Activated naive CD4-positive, alpha-beta T cell (primary cell): ENCODE data around the gene MX2.
"Not testable (repeated sequence)": the region's sequence is repeated elsewhere in the genome, so short reads cannot be mapped to it uniquely, and the experiment has no call there.

Experiments used
- DNase-seq, 4 experiments: peaks; one replicate each; lab custom pipeline; 2025; lab: John Stamatoyannopoulos, UW

Gene MX2

DNA sequence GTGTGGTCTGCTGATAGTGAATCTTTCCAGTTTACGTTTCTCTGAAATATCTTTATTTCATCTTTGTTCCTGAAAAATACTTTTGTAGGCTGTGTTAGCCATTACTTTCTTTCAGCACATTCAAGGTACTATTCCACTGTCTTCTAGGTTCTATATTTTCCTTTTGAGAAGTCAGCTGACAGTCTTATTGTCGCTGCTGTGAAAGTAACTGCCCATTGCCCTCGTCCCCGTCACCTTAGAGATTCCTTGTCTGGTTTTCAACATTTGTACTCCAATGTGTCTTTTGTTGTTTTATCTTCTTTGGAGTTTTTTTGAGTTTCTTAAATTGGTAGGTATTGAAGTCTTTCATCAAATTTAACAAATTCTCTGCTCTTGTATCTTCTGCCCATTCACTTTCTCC lies 19.8 kb upstream of the MX2 start:
- DNase-seq = no peak

GRCh38 chr21:41344146-41344545 lies 17.7 kb upstream of the MX2 start:
- DNase-seq = no peak

DNA sequence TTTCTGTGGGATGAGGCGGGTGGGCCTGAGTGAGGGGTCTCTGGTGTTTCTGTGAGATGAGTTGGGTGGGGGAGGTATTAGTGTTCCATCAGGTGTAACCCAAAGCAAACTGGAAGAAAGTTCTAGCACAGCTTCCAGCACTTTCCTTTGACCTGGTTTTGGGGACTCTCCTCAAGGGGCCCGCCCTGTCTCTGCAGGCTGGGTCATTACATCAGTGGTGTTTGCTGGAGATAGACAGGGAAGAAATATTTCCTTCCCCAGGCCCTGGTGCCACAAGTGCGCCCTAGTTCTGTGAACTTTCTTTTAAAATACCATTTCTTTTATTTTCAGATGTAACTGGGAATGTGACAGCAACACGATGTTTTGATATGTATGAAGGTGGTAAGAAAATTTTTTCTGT lies 16.5 kb upstream of the MX2 start:
- DNase-seq = no peak

GRCh38 chr21:41345934-41346685 lies 15.7 kb upstream of the MX2 start:
- no peak for DNase-seq

GRCh38 chr21:41346758-41347157 lies 15.1 kb upstream of the MX2 start:
- DNase-seq = no peak

- no peak for DNase-seq
Observed at GRCh38 chr21:41348434-41348833, 13.4 kb upstream of the MX2 start.

GRCh38 chr21:41349126-41349525 lies 12.7 kb upstream of the MX2 start:
- no peak for DNase-seq

DNA sequence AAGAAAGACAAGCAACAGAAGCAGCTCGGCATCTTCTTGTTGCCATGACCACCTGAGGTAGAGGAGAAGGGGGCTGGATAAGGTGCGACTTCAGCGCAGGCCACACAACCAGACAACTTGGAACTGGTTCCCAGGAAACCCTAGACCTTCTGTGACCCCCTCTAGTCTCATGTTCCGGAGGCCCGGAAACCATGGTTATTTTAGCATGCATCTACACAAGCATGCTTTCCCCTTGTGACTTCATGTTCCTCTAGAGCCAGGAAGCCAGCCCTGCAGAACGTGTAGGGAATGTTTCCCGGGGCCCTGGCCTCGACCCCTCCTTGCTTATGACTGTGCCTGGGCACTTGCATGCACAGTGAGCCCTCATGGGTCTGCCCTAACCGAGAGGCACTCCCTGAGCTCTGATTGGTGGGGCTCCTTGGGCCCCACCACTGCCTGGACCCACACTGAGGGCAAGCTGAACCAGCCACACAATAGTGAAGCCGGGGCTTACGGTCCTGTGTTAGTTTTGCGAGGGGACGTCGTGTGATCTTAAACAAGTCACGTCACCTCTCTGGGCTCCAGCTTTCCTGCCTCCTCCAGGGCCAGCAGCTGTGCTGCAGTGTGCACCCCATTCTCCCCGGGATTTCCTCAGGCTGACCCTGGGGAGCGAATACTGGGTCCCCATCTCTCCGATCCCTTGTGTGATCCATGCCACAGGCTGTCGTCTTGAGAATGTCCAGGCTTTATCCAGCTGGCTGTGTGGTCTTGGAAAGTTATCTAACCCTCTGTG lies 12.0 kb upstream of the MX2 start:
- DNase-seq = no peak

DNA sequence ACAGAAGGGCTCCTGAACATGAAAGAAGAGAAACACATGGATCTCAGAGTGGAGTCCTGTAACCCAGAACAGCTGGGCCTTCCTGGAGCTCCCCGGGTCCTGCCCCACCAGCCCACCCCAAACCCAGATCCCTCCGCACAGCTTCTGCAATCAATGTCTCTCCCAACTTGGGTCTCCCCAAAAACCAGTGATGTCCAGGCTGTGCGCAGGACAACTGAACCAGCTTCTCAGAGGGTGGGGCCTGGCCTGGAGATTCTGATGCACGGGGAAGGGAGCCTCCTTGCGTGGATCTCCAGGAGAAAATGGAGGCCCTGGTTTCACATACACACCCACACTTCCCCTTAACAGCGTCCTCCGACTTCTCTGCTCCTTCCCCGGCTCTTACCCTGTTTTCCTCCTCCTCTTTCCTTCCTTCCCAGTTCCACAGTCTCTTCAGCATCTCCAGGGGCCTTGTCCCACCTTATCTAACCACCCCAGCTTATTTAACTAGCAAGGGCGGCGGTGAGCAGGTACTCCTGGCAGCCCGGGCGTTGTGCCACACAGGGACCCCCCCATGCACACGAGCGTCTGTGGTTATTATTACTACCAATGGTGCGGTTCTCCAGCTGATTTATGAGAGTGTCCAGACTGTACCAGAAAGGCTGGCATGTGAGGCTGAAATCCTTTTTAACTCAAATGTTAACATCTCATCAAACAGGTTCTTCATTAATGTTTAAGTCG lies 11.2 kb upstream of the MX2 start:
- no peak for DNase-seq

DNA sequence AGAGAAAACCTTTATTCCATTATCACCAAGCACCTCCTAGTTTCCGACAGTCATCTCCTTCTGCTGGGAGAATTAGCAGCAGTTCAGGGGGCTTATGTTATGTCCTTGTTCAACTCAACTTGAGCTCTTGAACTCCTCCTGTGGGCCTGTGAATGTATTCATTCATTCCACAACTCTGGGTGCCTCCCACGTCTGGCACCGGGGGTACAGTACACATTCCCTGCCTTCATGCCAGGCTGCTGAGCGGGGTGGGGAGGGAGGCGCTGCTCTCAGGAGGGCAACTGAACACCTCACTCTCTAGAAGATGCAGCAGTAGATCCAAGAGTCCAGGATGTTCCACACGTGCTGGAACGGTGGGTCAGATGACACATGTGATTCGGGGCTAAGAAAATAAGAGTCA lies 4.3 kb upstream of the MX2 start:
- no peak for DNase-seq

DNA sequence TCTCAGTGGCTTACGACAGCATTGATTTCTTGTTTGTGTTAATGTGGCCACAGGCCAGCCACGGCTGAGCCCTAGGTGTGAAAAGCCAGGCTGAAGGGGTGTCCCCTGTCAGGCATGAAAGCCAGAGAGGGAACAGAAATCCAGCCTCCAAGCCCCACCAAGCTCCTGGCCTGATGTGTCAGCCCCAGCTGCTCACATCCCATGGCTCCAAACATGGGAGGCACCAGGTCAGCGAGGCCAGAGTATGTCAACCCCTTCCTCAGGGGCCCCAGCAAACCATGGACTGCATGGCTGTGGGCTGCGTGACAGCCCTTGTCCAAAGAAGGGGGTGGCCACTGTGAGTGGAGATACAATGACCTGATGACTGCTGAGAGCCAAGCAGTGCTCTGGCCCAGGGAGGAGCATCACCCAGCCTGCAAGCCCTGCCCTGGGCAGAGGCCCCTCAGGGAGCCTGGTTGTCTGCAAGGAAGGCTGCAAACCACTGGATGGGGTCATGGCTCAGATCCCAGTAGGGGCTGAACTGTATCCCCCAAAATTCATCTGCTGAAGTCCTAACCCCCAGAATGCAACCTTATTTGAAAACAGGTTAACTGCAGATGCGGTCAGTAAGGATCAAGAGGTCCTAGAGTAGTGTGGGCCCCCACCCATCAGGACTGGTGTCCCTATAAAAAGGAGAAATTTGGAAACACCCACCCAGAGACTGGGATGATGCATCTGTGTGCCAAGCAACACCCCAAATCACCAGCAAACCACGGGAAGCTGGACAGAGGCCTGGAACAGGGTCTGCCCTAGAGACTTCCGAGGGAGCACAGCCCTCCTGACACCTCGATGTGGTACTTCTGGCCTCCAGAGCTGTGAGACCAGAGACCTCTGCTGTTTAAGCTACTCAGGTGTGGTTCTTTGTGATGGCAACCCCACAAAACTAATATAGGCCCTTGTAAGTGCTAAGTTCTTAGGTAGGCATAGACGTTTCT lies 3.3 kb upstream of the MX2 start:
- DNase-seq = no peak

- no peak for DNase-seq
Observed at GRCh38 chr21:41359286-41359685, 2.5 kb upstream of the MX2 start.

DNA sequence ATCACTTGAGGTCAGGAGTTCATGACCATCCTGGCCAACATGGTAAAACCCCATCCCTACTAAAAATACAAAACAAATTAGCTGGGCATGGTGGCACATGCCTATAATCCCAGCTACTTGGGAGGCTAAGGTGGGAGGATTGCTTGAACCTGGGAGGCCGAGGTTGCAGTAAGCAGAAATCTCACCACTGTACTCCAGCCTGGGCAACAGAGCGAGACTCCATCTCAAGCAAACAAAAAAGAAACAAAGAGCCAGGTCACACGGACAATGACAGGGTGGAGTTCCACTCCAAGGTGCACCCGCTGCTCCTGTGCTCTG lies 2.1 kb upstream of the MX2 start:
- DNase-seq = not testable (repeated sequence)

- no peak for DNase-seq
Observed at GRCh38 chr21:41360072-41360821, 1.6 kb upstream of the MX2 start.

- no peak for DNase-seq
Observed at GRCh38 chr21:41361053-41361785, 608 bp upstream of the MX2 start.

GRCh38 chr21:41362605-41363369 lies 960 bp downstream of the MX2 start:
- no peak for DNase-seq

DNA sequence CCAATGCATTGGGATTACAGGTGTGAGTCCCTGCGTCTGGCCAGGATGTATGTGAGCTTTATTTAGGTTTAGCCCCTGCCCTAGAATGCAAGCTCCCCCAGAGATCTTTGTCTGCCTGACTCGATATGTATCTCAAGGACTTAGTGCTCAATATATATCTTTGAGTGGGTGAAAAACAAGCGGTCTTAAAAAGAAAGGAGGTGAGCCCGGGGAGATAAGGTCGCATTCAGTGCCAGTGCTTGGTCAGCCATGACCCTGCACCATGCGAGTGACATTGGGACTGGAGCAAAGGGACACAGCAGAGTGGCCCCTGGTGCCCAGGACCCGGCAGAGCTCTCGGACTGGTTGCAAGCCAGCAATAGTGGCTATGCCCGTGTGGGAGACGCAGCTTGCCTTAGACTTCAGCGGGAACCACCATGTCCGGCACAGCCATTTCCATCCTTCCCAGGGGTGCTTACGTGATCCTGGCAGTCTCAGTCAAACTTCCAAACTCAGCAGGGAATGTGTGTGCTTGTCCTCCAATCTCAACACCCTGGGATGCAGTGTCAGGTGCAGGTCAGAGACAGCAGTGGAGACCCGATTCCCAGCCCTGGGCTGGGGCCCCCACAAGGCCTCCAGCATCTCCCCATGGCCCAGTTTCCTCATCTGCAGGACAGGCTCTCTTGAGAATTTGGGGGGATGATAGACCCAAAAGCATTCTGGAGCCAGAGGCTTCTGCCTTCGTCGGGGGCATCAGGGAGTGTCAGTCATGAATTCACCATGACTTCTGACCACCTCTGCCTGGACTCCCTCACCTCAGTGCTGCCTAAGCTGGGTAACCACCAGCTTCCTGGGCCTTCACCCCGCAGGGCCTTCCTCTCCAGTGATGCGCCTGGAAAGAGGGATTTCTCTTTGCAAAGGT lies 1.8 kb downstream of the MX2 start:
- DNase-seq = no peak

- DNase-seq = peak in 2 of 4 experiments; percentile 8 to 28
Observed at GRCh38 chr21:41364308-41364707, 2.5 kb downstream of the MX2 start.
